ENCODE data around the gene MXRA5. TPM values are rescaled to one million over a fixed set of nuclear protein-coding genes. Genes with fewer than 3 reads are reported as not detected.

Gene MXRA5
- total RNA-seq, 1 donor from 2014 or later = 0.37 TPM

DNA sequence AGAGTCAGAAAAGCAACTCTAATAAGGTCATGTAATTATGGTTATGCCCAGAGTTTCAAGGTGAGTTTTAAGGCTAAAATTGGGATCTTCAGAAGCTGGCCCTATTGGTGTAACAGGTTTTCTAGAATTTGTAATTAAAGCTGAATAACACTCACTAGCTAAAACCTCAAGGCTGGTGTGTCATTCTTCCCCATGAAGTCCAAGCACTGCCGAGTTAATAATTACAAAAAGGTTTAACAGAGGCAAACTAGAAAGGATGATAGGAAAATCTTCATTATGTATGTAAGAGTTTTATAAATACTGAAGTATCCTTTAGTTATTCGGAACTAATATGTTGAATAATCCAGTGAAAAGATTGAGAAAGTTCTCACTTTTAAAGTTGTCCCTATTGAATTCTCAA is 34.3 kb downstream of the MXRA5 start:
- peaks cover 19% of the 10 kb centered on the region for H3K9me3 Mint-ChIP-seq
- no peak overlapping the region for H3K4me2 ChIP-seq
- no peaks in the 10 kb centered on the region for H3K4me1 ChIP-seq
- H3K27me3 Mint-ChIP-seq (ENCODE audit: insufficient read depth, low read depth) = no peaks in the 10 kb centered on the region
- H3K36me3 ChIP-seq = no peaks in the 10 kb centered on the region
- H3F3A ChIP-seq (ENCODE audit: low read depth) = no peaks in the 10 kb centered on the region
- H2AFZ ChIP-seq (replicated peaks) = no peak overlapping the region
- peaks cover 33% of the 10 kb centered on the region for H3K36me3 Mint-ChIP-seq
- peaks cover 7% of the 10 kb centered on the region for H3K4me1 Mint-ChIP-seq
- H3K4me3 Mint-ChIP-seq = no peak overlapping the region
- no peak overlapping the region for H3K27ac Mint-ChIP-seq
- no peaks in the 10 kb centered on the region for H4K20me1 ChIP-seq (ENCODE audit: low read depth)
- no peaks in the 10 kb centered on the region for H3K9me3 ChIP-seq (ENCODE audit: low read depth)
- no peak for TF ChIP-seq CTCF (IDR thresholded peaks at IDR 0.05)
- TF ChIP-seq EZH2 (IDR thresholded peaks at IDR 0.05) = no peak
- no peak for TF ChIP-seq EZH2phosphoT487 (IDR thresholded peaks at IDR 0.05)
- no peak overlapping the region for H3K27ac ChIP-seq
- no peak overlapping the region for H3K9ac ChIP-seq
- H3K27me3 ChIP-seq = no peaks in the 10 kb centered on the region
- DNase-seq (ENCODE audit: low spot score) = no peak
- H3K79me2 ChIP-seq (ENCODE audit: low read depth) = no peaks in the 10 kb centered on the region
- no peak overlapping the region for H3K4me3 ChIP-seq

DNA sequence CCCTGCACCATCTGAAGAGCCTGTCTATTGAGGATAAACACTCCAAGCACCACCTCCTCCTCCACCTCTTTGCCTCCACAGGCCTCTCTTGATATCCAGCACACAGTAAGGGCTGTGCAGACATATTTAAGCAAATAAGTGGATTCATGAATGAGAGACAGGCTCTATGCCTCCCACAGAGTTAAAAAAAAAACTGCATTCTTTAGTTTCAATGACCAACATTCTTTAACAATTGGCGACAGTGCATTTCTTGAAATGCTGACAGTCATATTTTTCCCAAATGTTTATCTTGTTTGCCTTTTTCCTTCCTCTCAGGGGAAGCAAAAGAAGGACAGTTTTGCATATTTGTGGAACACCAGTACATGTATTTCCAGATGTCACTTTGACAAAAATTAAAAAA is 38.6 kb downstream of the MXRA5 start:
- Histone ChIP-seq H2AFZ (replicated peaks) (no peak overlapping the region), H3F3A (ENCODE audit: low read depth) (no peaks in the 10 kb centered on the region), H3K9me3 (ENCODE audit: low read depth) (no peaks in the 10 kb centered on the region), H3K27me3 (no peaks in the 10 kb centered on the region), H4K20me1 (ENCODE audit: low read depth) (no peaks in the 10 kb centered on the region), H3K36me3 (no peaks in the 10 kb centered on the region), H3K79me2 (ENCODE audit: low read depth) (no peaks in the 10 kb centered on the region), H3K4me1 (no peaks in the 10 kb centered on the region), H3K4me2 (no peak overlapping the region), H3K27ac (no peak overlapping the region), H3K4me3 (no peak overlapping the region), H3K9ac (no peak overlapping the region)
- Mint-ChIP-seq H3K4me1 (peaks cover 7% of the 10 kb centered on the region), H3K27me3 (ENCODE audit: insufficient read depth, low read depth) (peaks cover 2% of the 10 kb centered on the region), H3K4me3 (no peak overlapping the region), H3K36me3 (peaks cover 24% of the 10 kb centered on the region), H3K9me3 (peaks cover 19% of the 10 kb centered on the region), H3K27ac (no peak overlapping the region)
- no peak for TF ChIP-seq EZH2 (IDR thresholded peaks at IDR 0.05)
- TF ChIP-seq EZH2phosphoT487 (IDR thresholded peaks at IDR 0.05) = no peak
- no peak for TF ChIP-seq CTCF (IDR thresholded peaks at IDR 0.05)
- no peak for DNase-seq (ENCODE audit: low spot score)

- H2AFZ ChIP-seq (replicated peaks) = no peak overlapping the region
- no peaks in the 10 kb centered on the region for H4K20me1 ChIP-seq (ENCODE audit: low read depth)
- Mint-ChIP-seq H3K27me3 (ENCODE audit: insufficient read depth, low read depth) (peaks cover 2% of the 10 kb centered on the region), H3K4me1 (no peaks in the 10 kb centered on the region), H3K9me3 (no peaks in the 10 kb centered on the region), H3K36me3 (no peaks in the 10 kb centered on the region), H3K27ac (no peak overlapping the region), H3K4me3 (no peak overlapping the region)
- H3K4me3 ChIP-seq = no peak overlapping the region
- no peak for DNase-seq (ENCODE audit: low spot score)
- H3K9ac ChIP-seq = no peak overlapping the region
- no peaks in the 10 kb centered on the region for H3K79me2 ChIP-seq (ENCODE audit: low read depth)
- H3K27me3 ChIP-seq = no peaks in the 10 kb centered on the region
- H3K4me1 ChIP-seq = no peaks in the 10 kb centered on the region
- no peak overlapping the region for H3K27ac ChIP-seq
- no peak overlapping the region for H3K4me2 ChIP-seq
- H3K9me3 ChIP-seq (ENCODE audit: low read depth) = no peaks in the 10 kb centered on the region
- no peaks in the 10 kb centered on the region for H3K36me3 ChIP-seq
- no peak for TF ChIP-seq EZH2phosphoT487 (IDR thresholded peaks at IDR 0.05)
- no peak for TF ChIP-seq EZH2 (IDR thresholded peaks at IDR 0.05)
- H3F3A ChIP-seq (ENCODE audit: low read depth) = no peaks in the 10 kb centered on the region
Observed at GRCh38 chrX:3299636-3300035, 46.8 kb downstream of the MXRA5 start.

GRCh38 chrX:3295731-3296130 is 50.7 kb downstream of the MXRA5 start:
- no peak overlapping the region for H3K4me3 Mint-ChIP-seq
- TF ChIP-seq EZH2phosphoT487 (IDR thresholded peaks at IDR 0.05) (no peak), CTCF (IDR thresholded peaks at IDR 0.05) (no peak), EZH2 (IDR thresholded peaks at IDR 0.05) (no peak)
- peaks cover 2% of the 10 kb centered on the region for H3K27me3 Mint-ChIP-seq (ENCODE audit: insufficient read depth, low read depth)
- Histone ChIP-seq H3K4me1 (no peaks in the 10 kb centered on the region), H3K36me3 (no peaks in the 10 kb centered on the region), H2AFZ (replicated peaks) (no peak overlapping the region), H3K79me2 (ENCODE audit: low read depth) (no peaks in the 10 kb centered on the region), H3K9me3 (ENCODE audit: low read depth) (no peaks in the 10 kb centered on the region), H3K27me3 (no peaks in the 10 kb centered on the region), H3K9ac (no peak overlapping the region), H4K20me1 (ENCODE audit: low read depth) (no peaks in the 10 kb centered on the region), H3K4me2 (no peak overlapping the region), H3K4me3 (no peak overlapping the region), H3K27ac (no peak overlapping the region), H3F3A (ENCODE audit: low read depth) (no peaks in the 10 kb centered on the region)
- H3K36me3 Mint-ChIP-seq = no peaks in the 10 kb centered on the region
- no peak overlapping the region for H3K27ac Mint-ChIP-seq
- H3K9me3 Mint-ChIP-seq = peaks cover 6% of the 10 kb centered on the region
- peaks cover 4% of the 10 kb centered on the region for H3K4me1 Mint-ChIP-seq
- peak; percentile 44 for DNase-seq (ENCODE audit: low spot score)

All from neural progenitor cell (in vitro differentiated cells).